IMR-90 (cell line): ENCODE measurements around the gene IFT52. TPM values are rescaled to one million over a fixed set of nuclear protein-coding genes. Genes with fewer than 3 reads are reported as not detected.

ENCODE experiments used
- ATAC-seq: fragments of 200-7000 bp; cut with Tn5 transposase; 2 replicates; pipeline ENCODE4 v1.9.1; 2020; ENCODE audit warnings: low read depth, mild to moderate bottlenecking, moderate library complexity
- BruUV-seq: library from RNA; stranded (reverse); fragments of 400-500 nt; replicated peaks from 2 replicates; lab custom pipeline; 2021; lab: Mats Ljungman, UMichigan
- CTCF ChIA-PET: fragments of 300-600 bp; formaldehyde crosslinking; extraction: SDS; loops from one replicate; lab custom pipeline; 2021; ENCODE audit warnings: antibody characterized with exemption; lab: Yijun Ruan, JAX
- POLR2A ChIA-PET: fragments of 300-600 bp; sonication (Branson Sonifier 250); formaldehyde crosslinking; loops from one replicate; lab custom pipeline; 2022; ENCODE audit warnings: antibody characterized with exemption; ENCODE audit not compliant: unreplicated experiment; lab: Charles Lee
- DNase-seq: peaks from one replicate; pipeline ENCODE4 v3.0.0; 2013
- H2AFZ ChIP-seq: replicated peaks from 2 replicates; pipeline ENCODE3; 2013; ENCODE audit warnings: low read length, mild to moderate bottlenecking; ENCODE audit not compliant: poor library complexity
- H2AK5ac ChIP-seq: 2 replicates; pipeline ENCODE4 v1.6.1; 2013; ENCODE audit warnings: low read depth, low read length, inconsistent platforms
- H2AK9ac ChIP-seq: replicated peaks from 2 replicates; pipeline ENCODE3; 2013; ENCODE audit warnings: mild to moderate bottlenecking, low read depth, low read length, moderate library complexity; ENCODE audit not compliant: poor library complexity
- H2BK120ac ChIP-seq: 2 replicates; pipeline ENCODE4 v1.6.1; 2013; ENCODE audit warnings: low read depth, low read length, inconsistent platforms
- H2BK15ac ChIP-seq: 3 replicates; pipeline ENCODE4 v1.6.1; 2013; ENCODE audit warnings: low read depth, low read length, inconsistent platforms
- H2BK20ac ChIP-seq: 2 replicates; pipeline ENCODE4 v1.6.1; 2013; ENCODE audit warnings: low read depth, mild to moderate bottlenecking, inconsistent platforms, low read length, moderate library complexity
- H2BK5ac ChIP-seq: 2 replicates; pipeline ENCODE4 v1.6.1; 2013; ENCODE audit warnings: mild to moderate bottlenecking, low read depth, low read length, inconsistent platforms; ENCODE audit not compliant: poor library complexity, severe bottlenecking
- H3K14ac ChIP-seq: replicated peaks from 2 replicates; pipeline ENCODE4 v1.6.1; 2013; ENCODE audit warnings: low read depth, low read length, inconsistent platforms
- H3K18ac ChIP-seq: 2 replicates; pipeline ENCODE4 v1.6.1; 2013; ENCODE audit warnings: low read depth, low read length, control low read depth
- H3K23ac ChIP-seq: 2 replicates; pipeline ENCODE4 v1.6.1; 2013; ENCODE audit warnings: low read depth, low read length, inconsistent platforms
- H3K27ac ChIP-seq: 2 replicates; pipeline ENCODE4 v1.5.1; 2013; ENCODE audit warnings: mild to moderate bottlenecking, control low read depth, low read length; ENCODE audit not compliant: insufficient read depth
- H3K27me3 ChIP-seq: 2 replicates; pipeline ENCODE4 v1.6.1; 2013; ENCODE audit warnings: low read length; ENCODE audit not compliant: control insufficient read depth, insufficient read depth
- H3K36me3 ChIP-seq: 2 replicates; pipeline ENCODE4 v1.6.1; 2013; ENCODE audit warnings: low read length, mixed read lengths; ENCODE audit not compliant: control insufficient read depth, insufficient read depth
- H3K4ac ChIP-seq: 2 replicates; pipeline ENCODE4 v1.6.1; 2013; ENCODE audit warnings: low read depth, low read length, inconsistent platforms
- H3K4me1 ChIP-seq: 2 replicates; pipeline ENCODE4 v1.6.1; 2013; ENCODE audit warnings: low read length, mixed read lengths; ENCODE audit not compliant: control insufficient read depth, insufficient read depth
- H3K4me2 ChIP-seq: 2 replicates; pipeline ENCODE4 v1.6.1; 2013; ENCODE audit warnings: low read depth, mild to moderate bottlenecking, control low read depth, low read length, moderate library complexity
- H3K4me3 ChIP-seq: 2 replicates; pipeline ENCODE4 v1.5.1; 2013; ENCODE audit warnings: low read depth, mild to moderate bottlenecking, control low read depth, low read length, moderate library complexity; ENCODE audit not compliant: insufficient read depth
- H3K56ac ChIP-seq: 2 replicates; pipeline ENCODE4 v1.6.1; 2013; ENCODE audit warnings: low read length, inconsistent platforms; ENCODE audit not compliant: insufficient read depth; ENCODE audit errors: extremely low read depth
- H3K79me1 ChIP-seq, 2 experiments: 2 replicates each; pipeline ENCODE4 v1.6.1; 2013; ENCODE audit warnings: low read length in 2 of 2, inconsistent platforms in 1 of 2, low read depth in 1 of 2
- H3K9ac ChIP-seq: 2 replicates; pipeline ENCODE4 v1.6.1; 2013; ENCODE audit warnings: low read depth, low read length, control low read depth
- H3K9me1 ChIP-seq: 2 replicates; pipeline ENCODE4 v1.6.1; 2013; ENCODE audit warnings: low read length, inconsistent platforms; ENCODE audit not compliant: insufficient read depth
- H3K9me3 ChIP-seq: 2 replicates; pipeline ENCODE4 v1.6.1; 2013; ENCODE audit warnings: low read length; ENCODE audit not compliant: control insufficient read depth, insufficient read depth
- H4K20me1 ChIP-seq: 2 replicates; pipeline ENCODE4 v1.6.1; 2013; ENCODE audit warnings: low read length, inconsistent platforms; ENCODE audit not compliant: insufficient read depth
- H4K5ac ChIP-seq: 2 replicates; pipeline ENCODE4 v1.6.1; 2013; ENCODE audit warnings: mild to moderate bottlenecking, low read depth, low read length, control low read depth
- H4K8ac ChIP-seq, 2 experiments: 2 replicates each; pipeline ENCODE4 v1.6.1; 2013; ENCODE audit warnings: low read depth in 2 of 2, low read length in 2 of 2, control low read depth in 1 of 2, inconsistent platforms in 1 of 2
- H4K91ac ChIP-seq: 2 replicates; pipeline ENCODE4 v1.6.1; 2013; ENCODE audit warnings: low read depth, low read length, inconsistent platforms; ENCODE audit not compliant: insufficient read depth
- BHLHE40 ChIP-seq: fragments of 150-350 bp; IDR thresholded peaks from 2 replicates; pipeline ENCODE4 v1.6.1; 2016; ENCODE audit warnings: mild to moderate bottlenecking, low read depth, low read length
- CHD1 ChIP-seq: IDR thresholded peaks from 2 replicates; pipeline ENCODE4 v1.6.1; 2012; ENCODE audit warnings: low read depth, low read length, improper control_type of control experiment
- MAZ ChIP-seq: IDR thresholded peaks from 2 replicates; pipeline ENCODE4 v1.6.1; 2012; ENCODE audit warnings: low read depth, mild to moderate bottlenecking, low read length, improper control_type of control experiment, moderate library complexity, borderline replicate concordance
- MXI1 ChIP-seq: IDR thresholded peaks from 2 replicates; pipeline ENCODE4 v1.6.1; 2012; ENCODE audit warnings: low read depth, mild to moderate bottlenecking, low read length, moderate library complexity, borderline replicate concordance
- NFE2L2 ChIP-seq: fragments of 150-350 bp; IDR thresholded peaks from 2 replicates; pipeline ENCODE4 v1.6.1; 2016; ENCODE audit warnings: low read depth, mild to moderate bottlenecking, low read length
- RAD21 ChIP-seq: IDR thresholded peaks from 2 replicates; pipeline ENCODE4 v1.6.1; 2012; ENCODE audit warnings: low read length, improper control_type of control experiment
- RFX5 ChIP-seq: IDR thresholded peaks from 2 replicates; pipeline ENCODE4 v1.8.0; 2012; ENCODE audit warnings: low read depth, mild to moderate bottlenecking, low read length, moderate library complexity
- SMC3 ChIP-seq: fragments of 150-350 bp; IDR thresholded peaks from 2 replicates; pipeline ENCODE4 v1.6.1; 2016; ENCODE audit warnings: low read depth, mild to moderate bottlenecking, antibody characterized with exemption, low read length, moderate library complexity
- WGBS, 2 experiments: methylation state at CpG; one replicate each; pipeline versions ENCODE4 v1.1.5 to v1.1.7; 2013; ENCODE audit warnings: missing lambda C conversion rate in 2 of 2; ENCODE audit not compliant: insufficient read length in 1 of 2; ENCODE audit errors: extremely low coverage in 2 of 2; 5-methylcytosine and 5-hydroxymethylcytosine counted together
- dilution Hi-C: fragments of 300-500 bp; cut with HindIII; formaldehyde crosslinking; loops from one replicate; pipeline ENCODE4 v1.14.3; 2018; ENCODE audit warnings: low sequenced_read_pairs; ENCODE audit not compliant: unreplicated experiment
- in situ Hi-C: fragments of 300-500 bp; cut with MboI; formaldehyde crosslinking; loops from 3 replicates; pipeline ENCODE4 v1.14.3; 2019; ENCODE audit warnings: low sequenced_read_pairs, inconsistent platforms, mixed read lengths
- intact Hi-C: fragments of 100-400 bp; cut with micrococcal nuclease; formaldehyde crosslinking; loops from 2 replicates; pipeline ENCODE4 v1.10.0; 2022
- polyA plus RNA-seq, 3 experiments: library from polyadenylated mRNA; depleted of rRNA; stranded (reverse); fragments of >200 nt; gene quantifications; 2 replicates each; pipeline ENCODE4 v1.2.3, GENCODE V29; 2012; ENCODE audit warnings: low replicate concordance in 1 of 3
- total RNA-seq: library from RNA; depleted of rRNA; stranded (reverse); fragments of >200 nt; gene quantifications from 2 replicates; pipeline ENCODE4 v1.2.3, GENCODE V29; 2012
- TF ChIP-seq, protein P1 (sequence below): fragments of 150-350 bp; IDR thresholded peaks from 2 replicates; pipeline ENCODE4 v1.6.1; 2017; ENCODE audit warnings: mild to moderate bottlenecking, antibody characterized with exemption, low read length, low read depth
- TF ChIP-seq, protein P2 (sequence below): fragments of 150-350 bp; IDR thresholded peaks from 2 replicates; pipeline ENCODE4 v1.6.1; 2016; ENCODE audit warnings: low read depth, mild to moderate bottlenecking, low read length, moderate library complexity, borderline replicate concordance
- TF ChIP-seq, protein P3 (sequence below): conservative IDR thresholded peaks from 2 replicates; pipeline ENCODE4 v1.5.1; 2012; ENCODE audit warnings: mild to moderate bottlenecking, low read depth, low read length, improper control_type of control experiment

Gene IFT52
- total and polyA plus RNA-seq, 2 of the 4 experiments (the other 2 are of a cell fraction) = 31.2 to 55.6 TPM

DNA sequence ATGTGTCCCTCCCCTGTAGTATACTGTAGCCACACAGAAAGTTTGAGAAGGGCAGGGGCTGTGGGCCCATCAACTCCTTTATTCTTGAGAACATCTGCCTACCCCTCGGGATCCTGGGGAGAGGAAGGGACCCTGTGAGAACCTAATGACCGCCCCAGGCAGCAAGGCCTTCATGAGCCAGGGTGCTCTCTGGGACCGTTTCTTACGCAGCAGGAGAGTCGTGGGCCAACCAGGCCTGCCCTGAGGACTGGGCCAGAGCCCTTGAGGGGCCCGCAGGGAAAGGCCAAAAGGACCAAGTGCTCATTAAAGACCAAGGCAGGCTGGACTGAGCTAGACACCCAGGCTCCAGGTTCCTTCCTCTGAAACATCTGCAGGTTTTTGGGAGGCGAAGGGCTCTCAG lies 26.7 kb upstream of the IFT52 start:
- Histone ChIP-seq H2BK20ac (no peak overlapping the region), H3K4me3 (no peak overlapping the region), H3K4ac (no peak overlapping the region), H3K56ac (no peak overlapping the region), H2AK9ac (no peak overlapping the region), H3K14ac (no peak overlapping the region), H3K27ac (no peak overlapping the region), H3K9me1 (no peaks in the 10 kb centered on the region; the same call in 1 of the 2 replicates), H4K5ac (no peak overlapping the region), H2AFZ (no peak overlapping the region), H2BK120ac (no peak overlapping the region), H3K4me2 (no peak overlapping the region), H2BK5ac (no peak overlapping the region), H3K27me3 (peaks cover 7% of the 10 kb centered on the region; the same call in 1 of the 2 replicates), H2AK5ac (no peak overlapping the region), H4K20me1 (no peaks in the 10 kb centered on the region), H3K18ac (no peak overlapping the region), H4K91ac (no peak overlapping the region), H2BK15ac (no peak overlapping the region), H3K79me1 (no peaks in the 10 kb centered on the region), H3K9me3 (no peaks in the 10 kb centered on the region), H3K9ac (no peak overlapping the region), H3K36me3 (no peaks in the 10 kb centered on the region), H3K23ac (no peak overlapping the region), H4K8ac (no peak overlapping the region), H3K4me1 (no peaks in the 10 kb centered on the region)
- POLR2A ChIA-PET = no interaction called here
- intact Hi-C loops = no loop called here
- TF ChIP-seq MAZ (no peak), RFX5 (no peak), NFE2L2 (no peak), RAD21 (no peak), SMC3 (no peak), CHD1 (no peak), BHLHE40 (no peak), MXI1 (no peak)
- TF ChIP-seq, protein P1, sequence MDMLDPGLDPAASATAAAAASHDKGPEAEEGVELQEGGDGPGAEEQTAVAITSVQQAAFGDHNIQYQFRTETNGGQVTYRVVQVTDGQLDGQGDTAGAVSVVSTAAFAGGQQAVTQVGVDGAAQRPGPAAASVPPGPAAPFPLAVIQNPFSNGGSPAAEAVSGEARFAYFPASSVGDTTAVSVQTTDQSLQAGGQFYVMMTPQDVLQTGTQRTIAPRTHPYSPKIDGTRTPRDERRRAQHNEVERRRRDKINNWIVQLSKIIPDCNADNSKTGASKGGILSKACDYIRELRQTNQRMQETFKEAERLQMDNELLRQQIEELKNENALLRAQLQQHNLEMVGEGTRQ = no peak
- TF ChIP-seq, protein P2, sequence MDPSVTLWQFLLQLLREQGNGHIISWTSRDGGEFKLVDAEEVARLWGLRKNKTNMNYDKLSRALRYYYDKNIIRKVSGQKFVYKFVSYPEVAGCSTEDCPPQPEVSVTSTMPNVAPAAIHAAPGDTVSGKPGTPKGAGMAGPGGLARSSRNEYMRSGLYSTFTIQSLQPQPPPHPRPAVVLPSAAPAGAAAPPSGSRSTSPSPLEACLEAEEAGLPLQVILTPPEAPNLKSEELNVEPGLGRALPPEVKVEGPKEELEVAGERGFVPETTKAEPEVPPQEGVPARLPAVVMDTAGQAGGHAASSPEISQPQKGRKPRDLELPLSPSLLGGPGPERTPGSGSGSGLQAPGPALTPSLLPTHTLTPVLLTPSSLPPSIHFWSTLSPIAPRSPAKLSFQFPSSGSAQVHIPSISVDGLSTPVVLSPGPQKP = no peak
- TF ChIP-seq, protein P3, sequence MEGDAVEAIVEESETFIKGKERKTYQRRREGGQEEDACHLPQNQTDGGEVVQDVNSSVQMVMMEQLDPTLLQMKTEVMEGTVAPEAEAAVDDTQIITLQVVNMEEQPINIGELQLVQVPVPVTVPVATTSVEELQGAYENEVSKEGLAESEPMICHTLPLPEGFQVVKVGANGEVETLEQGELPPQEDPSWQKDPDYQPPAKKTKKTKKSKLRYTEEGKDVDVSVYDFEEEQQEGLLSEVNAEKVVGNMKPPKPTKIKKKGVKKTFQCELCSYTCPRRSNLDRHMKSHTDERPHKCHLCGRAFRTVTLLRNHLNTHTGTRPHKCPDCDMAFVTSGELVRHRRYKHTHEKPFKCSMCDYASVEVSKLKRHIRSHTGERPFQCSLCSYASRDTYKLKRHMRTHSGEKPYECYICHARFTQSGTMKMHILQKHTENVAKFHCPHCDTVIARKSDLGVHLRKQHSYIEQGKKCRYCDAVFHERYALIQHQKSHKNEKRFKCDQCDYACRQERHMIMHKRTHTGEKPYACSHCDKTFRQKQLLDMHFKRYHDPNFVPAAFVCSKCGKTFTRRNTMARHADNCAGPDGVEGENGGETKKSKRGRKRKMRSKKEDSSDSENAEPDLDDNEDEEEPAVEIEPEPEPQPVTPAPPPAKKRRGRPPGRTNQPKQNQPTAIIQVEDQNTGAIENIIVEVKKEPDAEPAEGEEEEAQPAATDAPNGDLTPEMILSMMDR = no peak
- no TSS peak for BruUV-seq
- WGBS, 2 experiments = 78% methylated on average over 3 of the region's 7 CpGs; no CpG with 5 or more reads in 1 of the 2 experiments
- CTCF ChIA-PET = no interaction called here
- dilution Hi-C loops = no loop called here
- ATAC-seq = no peak
- no peak for DNase-seq
- in situ Hi-C loops = no loop called here
